GM18526 (cell line): ENCODE results near the gene CELSR3.

Source experiments
- POLR2A ChIP-seq: IDR thresholded peaks from 3 replicates; pipeline ENCODE4 v1.6.1; 2011; ENCODE audit not compliant: insufficient read length; ENCODE audit errors: extremely low read depth

The CELSR3 gene

GRCh38 chr3:48614044-48614443 lies 48.6 kb downstream of the CELSR3 start:
- TF ChIP-seq POLR2A: no peak

- no peak for TF ChIP-seq POLR2A
Observed at GRCh38 chr3:48612309-48612708, 50.4 kb downstream of the CELSR3 start.

GRCh38 chr3:48609088-48610005 lies 53.3 kb downstream of the CELSR3 start, which contains the start of gene UQCRC1:
Gene UQCRC1, minus strand, starts transcription at chr3:48609646. Its CDS starts 26 bp downstream, at chr3:48609620.
- TF ChIP-seq POLR2A: peak; percentile 95

DNA sequence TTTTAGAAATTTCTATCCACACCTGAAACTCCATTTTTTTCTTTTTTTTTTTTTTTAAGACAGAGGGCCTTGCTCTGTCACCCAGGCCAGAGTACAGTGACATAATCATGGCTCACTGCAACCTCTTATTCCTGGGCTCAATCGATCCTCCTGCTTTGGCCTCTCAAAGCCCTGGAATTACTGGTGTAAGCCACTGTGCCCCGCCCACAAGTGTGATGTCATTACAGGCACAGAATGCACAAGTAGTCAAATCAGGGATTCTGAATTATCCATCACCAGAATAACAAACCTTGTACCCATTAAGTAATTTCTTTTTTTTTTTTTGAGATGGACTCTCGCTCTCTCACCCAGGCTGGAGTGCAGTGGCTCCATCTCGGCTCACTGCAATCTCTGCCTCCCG lies 55.2 kb downstream of the CELSR3 start:
- no peak for TF ChIP-seq POLR2A

GRCh38 chr3:48601622-48601994 lies 61.1 kb downstream of the CELSR3 start:
- TF ChIP-seq POLR2A: no peak

DNA sequence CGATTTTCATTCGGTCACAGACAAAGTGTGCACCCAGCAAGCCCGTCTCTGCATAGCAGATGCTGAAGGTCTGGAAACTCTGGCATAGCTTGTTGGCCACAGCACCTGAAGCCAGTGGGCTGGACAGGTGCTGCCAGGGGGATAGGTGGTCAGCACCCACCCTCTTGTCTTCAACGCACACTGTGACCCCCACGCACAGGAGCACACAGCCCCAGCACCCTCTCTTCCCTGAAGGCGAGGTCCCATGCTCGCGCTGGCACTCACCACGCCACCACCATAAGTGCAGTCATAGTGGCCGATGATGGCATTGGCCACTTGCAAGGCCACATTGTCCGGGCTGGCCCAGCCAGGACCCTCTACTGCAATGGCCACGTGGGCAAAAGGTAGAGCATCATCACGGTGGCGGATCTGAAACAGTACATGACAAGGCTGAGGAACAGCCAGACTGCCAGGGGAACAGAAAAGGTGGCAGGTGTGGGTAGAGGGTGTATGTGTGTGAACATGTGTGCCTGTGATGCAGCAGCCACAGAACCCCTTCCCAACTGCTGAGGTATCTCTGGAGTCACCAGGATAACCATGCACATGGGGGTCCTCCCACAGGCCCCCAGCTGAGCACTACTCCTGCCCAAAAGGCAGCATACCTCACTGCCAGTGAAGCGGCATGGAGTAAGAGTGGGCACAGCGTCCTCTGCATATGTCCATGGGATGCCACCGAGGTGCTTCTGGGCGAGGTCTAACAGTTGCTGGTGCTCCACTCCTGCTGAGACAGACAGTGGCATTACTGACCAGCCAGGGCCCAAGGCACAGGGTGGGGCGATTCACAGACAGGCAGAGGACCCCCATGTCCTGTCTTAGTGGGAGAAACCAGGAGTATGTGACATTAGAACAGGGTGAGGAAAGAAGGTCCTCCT lies 61.7 kb downstream of the CELSR3 start:
- no peak for TF ChIP-seq POLR2A

- no peak for TF ChIP-seq POLR2A
Observed at GRCh38 chr3:48599509-48600285, 63.0 kb downstream of the CELSR3 start.

- no peak for TF ChIP-seq POLR2A
Observed at GRCh38 chr3:48599077-48599501, 63.6 kb downstream of the CELSR3 start.

GRCh38 chr3:48598323-48599076 lies 64.2 kb downstream of the CELSR3 start:
- no peak for TF ChIP-seq POLR2A

DNA sequence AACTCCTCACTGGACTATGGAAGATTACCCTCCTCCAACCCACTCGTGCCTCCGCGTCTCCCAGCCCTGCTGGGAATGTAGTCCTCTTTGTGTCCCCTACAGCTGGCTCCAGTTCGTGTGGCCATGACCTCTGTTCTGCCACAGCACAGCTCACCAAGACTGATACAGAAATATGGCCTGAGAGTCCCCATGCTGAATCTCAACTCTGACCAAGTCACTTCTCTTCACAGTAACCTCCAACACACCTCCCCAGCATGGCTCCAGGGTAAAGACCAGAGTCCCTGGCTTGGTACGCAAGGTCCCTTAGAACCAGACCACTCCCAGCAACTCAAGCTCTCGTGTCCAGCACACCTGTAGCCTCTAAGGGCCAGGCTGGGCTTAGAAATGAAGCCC lies 65.3 kb downstream of the CELSR3 start:
- TF ChIP-seq POLR2A: no peak

DNA sequence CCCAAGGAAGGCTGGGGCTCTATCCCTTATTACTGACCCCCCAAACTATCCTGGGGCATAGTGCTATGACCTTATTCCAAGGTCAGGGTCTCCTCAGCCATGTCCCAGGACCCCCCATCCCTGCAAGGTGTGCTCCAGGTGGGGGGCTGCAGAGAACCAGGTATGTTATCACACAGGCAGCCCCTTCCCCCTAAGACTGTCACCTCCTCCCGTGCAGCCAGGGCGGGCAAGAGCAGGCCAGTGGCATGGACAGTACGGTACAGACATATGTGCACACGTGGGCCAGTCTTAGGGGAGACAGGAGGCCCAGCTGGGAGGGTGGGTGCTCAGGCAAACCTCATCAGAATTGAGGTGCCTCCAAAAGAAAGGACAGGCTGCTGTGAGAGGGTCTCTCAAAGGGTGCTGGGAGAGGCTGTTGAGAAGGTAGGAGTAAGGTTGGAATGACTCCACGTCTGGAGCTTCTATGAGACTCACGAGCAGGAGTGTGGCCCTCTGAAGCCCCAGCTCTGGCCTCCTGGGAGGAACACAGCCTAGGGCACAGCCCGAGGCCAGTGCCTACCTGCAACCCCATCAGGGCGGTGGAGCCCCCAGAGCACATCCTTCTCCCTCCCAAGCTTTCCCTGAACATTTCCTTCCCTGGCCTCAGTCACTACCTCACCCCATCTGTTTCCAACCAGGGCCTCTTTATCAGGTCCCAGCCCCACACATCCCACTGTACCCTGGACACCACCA lies 65.8 kb downstream of the CELSR3 start:
- no peak for TF ChIP-seq POLR2A

GRCh38 chr3:48596157-48596556 lies 66.5 kb downstream of the CELSR3 start:
- TF ChIP-seq POLR2A: no peak

DNA sequence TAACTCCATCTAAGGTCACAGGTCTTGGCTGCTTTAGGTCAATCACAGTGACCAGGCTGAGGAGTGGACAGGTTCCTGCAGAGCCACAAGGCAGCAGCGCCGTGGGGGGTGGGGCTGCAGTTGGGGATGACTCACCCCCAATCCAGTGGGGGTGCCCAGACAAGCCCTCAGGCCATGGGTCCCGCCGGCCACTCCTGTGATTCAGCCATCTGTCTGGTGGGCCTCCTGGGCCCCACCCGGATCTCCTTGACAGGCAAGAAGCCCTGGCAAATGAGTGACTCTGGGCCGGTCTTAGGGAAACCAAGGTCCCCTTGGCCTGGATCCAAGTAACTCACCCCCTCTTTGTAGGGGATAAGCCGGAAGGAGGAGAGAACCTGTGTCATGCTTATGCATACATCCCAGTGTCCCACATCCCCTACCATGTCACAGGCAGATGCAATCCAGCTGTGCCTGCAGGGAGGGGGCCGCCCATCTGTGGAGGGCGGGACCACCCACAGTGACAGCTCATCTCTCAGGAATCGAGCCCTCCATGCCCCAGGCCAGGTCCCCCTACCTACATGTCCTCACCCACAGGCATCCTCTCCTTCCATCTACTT lies 67.1 kb downstream of the CELSR3 start:
- no peak for TF ChIP-seq POLR2A
